ENCODE measurements around the gene PHF21A. TPM values are rescaled to one million over a fixed set of nuclear protein-coding genes. Genes with fewer than 3 reads are reported as not detected.

The PHF21A gene
- total RNA-seq, 1 experiment from 2014 or later, result 29.4 TPM

- peaks cover 33% of the 10 kb centered on the region for H3K36me3 Mint-ChIP-seq
- H3K4me3 Mint-ChIP-seq, result no peak overlapping the region
- peaks cover 8% of the 10 kb centered on the region for H3K4me1 Mint-ChIP-seq
- ChIA-PET POLR2A (no interaction called here), CTCF (interaction anchor here (0.8 to 2.5 kb wide), 2 partner anchors 56 to 78 kb away, joined by 6 to 15 read pairs; no protein-coding TSS in a partner anchor)
- no peaks in the 10 kb centered on the region for H3K27me3 Mint-ChIP-seq (ENCODE audit: low read depth)
- ATAC-seq (no peak), DNase-seq (ENCODE audit: low spot score) (no peak)
- no peaks in the 10 kb centered on the region for H3K9me3 Mint-ChIP-seq
- no peak overlapping the region; the same call in 1 of the 2 replicates for H3K27ac Mint-ChIP-seq
- TF ChIP-seq ATF2 (CRISPR knock-in tag; IDR thresholded peaks at IDR 0.05; ENCODE audit: borderline replicate concordance, low read depth) (no peak), ZNF396 (CRISPR knock-in tag; IDR thresholded peaks at IDR 0.05; ENCODE audit: borderline replicate concordance) (no peak), FOXK1 (CRISPR knock-in tag; IDR thresholded peaks at IDR 0.05) (no peak), ZNF219 (CRISPR knock-in tag; IDR thresholded peaks at IDR 0.05; ENCODE audit: borderline replicate concordance) (no peak), ZNF263 (CRISPR knock-in tag; IDR thresholded peaks at IDR 0.05; ENCODE audit: low read depth) (no peak), CDX4 (CRISPR knock-in tag; IDR thresholded peaks at IDR 0.05; ENCODE audit: borderline replicate concordance) (no peak), NFATC4 (CRISPR knock-in tag; IDR thresholded peaks at IDR 0.05) (no peak), NR1H2 (CRISPR knock-in tag; IDR thresholded peaks at IDR 0.05) (no peak), EMX1 (CRISPR knock-in tag; IDR thresholded peaks at IDR 0.05) (no peak), ZNF232 (CRISPR knock-in tag; IDR thresholded peaks at IDR 0.05) (no peak), ETV6 (CRISPR knock-in tag; IDR thresholded peaks at IDR 0.05) (no peak), ATF6 (CRISPR knock-in tag; IDR thresholded peaks at IDR 0.05) (no peak), ARID4B (CRISPR knock-in tag; IDR thresholded peaks at IDR 0.05; ENCODE audit: borderline replicate concordance) (no peak), ESRRA (CRISPR knock-in tag; IDR thresholded peaks at IDR 0.05; ENCODE audit: borderline replicate concordance) (no peak), MYBL2 (CRISPR knock-in tag; IDR thresholded peaks at IDR 0.05) (no peak)
Observed at GRCh38 chr11:45928535-45929215, 192.6 kb downstream of the PHF21A start.

GRCh38 chr11:45927684-45928413, 193.4 kb downstream of the PHF21A start:
- Mint-ChIP-seq H3K27ac (peak overlapping the region; percentile 32; the same call in 1 of the 2 replicates), H3K9me3 (no peaks in the 10 kb centered on the region), H3K4me1 (peaks cover 8% of the 10 kb centered on the region), H3K36me3 (peaks cover 33% of the 10 kb centered on the region), H3K4me3 (no peak overlapping the region), H3K27me3 (ENCODE audit: low read depth) (no peaks in the 10 kb centered on the region)
- ChIA-PET CTCF (interaction anchor here (0.8 to 1.0 kb wide), 2 partner anchors 37 to 79 kb away, joined by 4 to 6 read pairs; no protein-coding TSS in a partner anchor), POLR2A (no interaction called here)
- ATAC-seq (no peak), DNase-seq (ENCODE audit: low spot score) (no peak)
- TF ChIP-seq ESRRA (CRISPR knock-in tag; IDR thresholded peaks at IDR 0.05; ENCODE audit: borderline replicate concordance) (no peak), JAZF1 (CRISPR knock-in tag; IDR thresholded peaks at IDR 0.05) (no peak), ZNF232 (CRISPR knock-in tag; IDR thresholded peaks at IDR 0.05) (no peak), ZNF512 (CRISPR knock-in tag; IDR thresholded peaks at IDR 0.05; ENCODE audit: borderline replicate concordance) (no peak), USF2 (CRISPR knock-in tag; IDR thresholded peaks at IDR 0.05) (no peak), GRHL2 (CRISPR knock-in tag; IDR thresholded peaks at IDR 0.05; ENCODE audit: insufficient replicate concordance, severe bottlenecking) (no peak), SP1 (CRISPR knock-in tag; conservative IDR thresholded peaks at IDR 0.05) (no peak), ZNF423 (CRISPR knock-in tag; IDR thresholded peaks at IDR 0.05) (no peak), ZNF671 (CRISPR knock-in tag; IDR thresholded peaks at IDR 0.05) (no peak)

All from WTC11 (cell line).